Parathyroid adenoma (tissue), 2 donors: Measurements from ENCODE around the gene FGD2.
A peak's percentile ranks its signal among the peaks of the same experiment; 100 is the strongest.

Experiments
- H2AFZ ChIP-seq: fragments of 300-600 bp; sonication (generic); one replicate; pipeline ENCODE4 v1.7.0; 2017; ENCODE audit warnings: antibody characterized with exemption, mild to moderate bottlenecking
- H3K27ac ChIP-seq: fragments of 300-600 bp; sonication (generic); one replicate; pipeline ENCODE4 v1.7.0; 2017
- H3K27me3 ChIP-seq: fragments of 300-600 bp; sonication (generic); one replicate; pipeline ENCODE4 v1.7.0; 2017; ENCODE audit warnings: low read length; ENCODE audit not compliant: control insufficient read depth, insufficient read depth
- H3K36me3 ChIP-seq: fragments of 300-600 bp; sonication (generic); one replicate; pipeline ENCODE4 v1.7.0; 2017; ENCODE audit warnings: low read length; ENCODE audit not compliant: control insufficient read depth, insufficient read depth
- H3K4me1 ChIP-seq: fragments of 300-600 bp; sonication (generic); one replicate; pipeline ENCODE4 v1.7.0; 2017; ENCODE audit warnings: control low read depth
- H3K4me2 ChIP-seq: fragments of 300-600 bp; sonication (generic); one replicate; pipeline ENCODE4 v1.7.0; 2017; ENCODE audit warnings: low read length
- H3K4me3 ChIP-seq: fragments of 300-600 bp; sonication (generic); one replicate; pipeline ENCODE4 v1.7.0; 2017; ENCODE audit warnings: low read depth, low read length
- H3K79me2 ChIP-seq: fragments of 300-600 bp; sonication (generic); one replicate; pipeline ENCODE4 v1.7.0; 2017; ENCODE audit warnings: control low read depth
- H3K9ac ChIP-seq: fragments of 300-600 bp; sonication (generic); one replicate; pipeline ENCODE4 v1.7.0; 2017; ENCODE audit warnings: mild to moderate bottlenecking
- H3K9me3 ChIP-seq: fragments of 300-600 bp; sonication (generic); one replicate; pipeline ENCODE4 v1.7.0; 2017; ENCODE audit warnings: low read length; ENCODE audit not compliant: control insufficient read depth
- TF ChIP-seq, protein P1 (sequence below): fragments of 300-600 bp; sonication (generic); IDR thresholded peaks from one replicate; pipeline ENCODE4 v1.7.0; 2017; ENCODE audit warnings: antibody characterized with exemption, mild to moderate bottlenecking
- donor health status: primary hyperparathyroidism.

The FGD2 gene

DNA sequence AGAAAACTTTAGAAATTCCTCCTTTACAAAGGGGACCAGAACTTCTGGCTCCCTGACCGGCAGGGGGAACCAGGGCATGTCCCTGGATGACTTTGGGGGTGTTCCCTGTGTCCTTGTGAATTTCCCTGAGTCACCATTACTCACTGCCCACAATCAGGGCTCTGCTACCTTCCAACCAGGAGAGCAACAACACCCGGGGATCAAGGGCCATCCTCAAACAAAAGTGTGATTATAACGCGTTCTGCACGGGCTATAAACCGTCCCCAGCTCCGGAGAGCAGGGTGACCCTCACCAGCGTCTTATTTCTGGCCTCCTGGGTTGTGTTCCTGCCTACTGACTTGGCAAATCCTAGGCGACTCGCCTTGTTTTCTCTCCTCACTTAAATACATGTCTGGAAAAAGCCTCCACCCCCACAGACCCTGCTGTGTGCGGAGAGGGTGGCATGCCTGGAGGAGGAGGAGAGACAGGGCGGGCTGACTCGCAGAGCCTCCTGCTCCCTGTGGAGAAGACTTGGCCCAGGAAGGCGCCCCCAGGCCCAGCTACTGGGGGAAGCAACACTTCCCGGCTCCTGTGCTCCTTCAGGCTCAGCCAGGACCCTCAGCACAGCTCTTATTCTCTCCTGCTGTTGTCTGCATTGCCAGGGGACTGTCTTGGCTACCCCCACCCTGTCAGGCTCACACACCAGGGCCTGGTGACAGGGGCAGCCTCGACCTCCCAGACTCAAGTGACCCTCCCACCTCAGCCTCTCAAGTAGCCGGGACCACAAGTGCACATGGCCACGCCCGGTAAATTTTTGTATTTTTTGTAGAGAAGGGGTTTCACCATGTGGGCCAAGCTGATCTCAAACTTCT is 54.1 kb downstream of the FGD2 start:
- Histone ChIP-seq H3K79me2 (no peaks in the 10 kb centered on the region), H2AFZ (peak overlapping the region; percentile 71), H3K4me3 (no peak overlapping the region), H3K9ac (no peak overlapping the region), H3K27ac (peak overlapping the region; percentile 63), H3K4me1 (no peaks in the 10 kb centered on the region), H3K27me3 (no peaks in the 10 kb centered on the region), H3K9me3 (no peaks in the 10 kb centered on the region), H3K4me2 (peak overlapping the region; percentile 8), H3K36me3 (no peaks in the 10 kb centered on the region)
- TF ChIP-seq, protein P1, sequence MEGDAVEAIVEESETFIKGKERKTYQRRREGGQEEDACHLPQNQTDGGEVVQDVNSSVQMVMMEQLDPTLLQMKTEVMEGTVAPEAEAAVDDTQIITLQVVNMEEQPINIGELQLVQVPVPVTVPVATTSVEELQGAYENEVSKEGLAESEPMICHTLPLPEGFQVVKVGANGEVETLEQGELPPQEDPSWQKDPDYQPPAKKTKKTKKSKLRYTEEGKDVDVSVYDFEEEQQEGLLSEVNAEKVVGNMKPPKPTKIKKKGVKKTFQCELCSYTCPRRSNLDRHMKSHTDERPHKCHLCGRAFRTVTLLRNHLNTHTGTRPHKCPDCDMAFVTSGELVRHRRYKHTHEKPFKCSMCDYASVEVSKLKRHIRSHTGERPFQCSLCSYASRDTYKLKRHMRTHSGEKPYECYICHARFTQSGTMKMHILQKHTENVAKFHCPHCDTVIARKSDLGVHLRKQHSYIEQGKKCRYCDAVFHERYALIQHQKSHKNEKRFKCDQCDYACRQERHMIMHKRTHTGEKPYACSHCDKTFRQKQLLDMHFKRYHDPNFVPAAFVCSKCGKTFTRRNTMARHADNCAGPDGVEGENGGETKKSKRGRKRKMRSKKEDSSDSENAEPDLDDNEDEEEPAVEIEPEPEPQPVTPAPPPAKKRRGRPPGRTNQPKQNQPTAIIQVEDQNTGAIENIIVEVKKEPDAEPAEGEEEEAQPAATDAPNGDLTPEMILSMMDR = peak; percentile 49

- H3K79me2 ChIP-seq = no peaks in the 10 kb centered on the region
- no peak overlapping the region for H3K4me3 ChIP-seq
- no peak overlapping the region for H3K27ac ChIP-seq
- H3K4me2 ChIP-seq = no peak overlapping the region
- TF ChIP-seq, protein P1 = no peak
- H3K27me3 ChIP-seq = no peaks in the 10 kb centered on the region
- H3K9me3 ChIP-seq = no peaks in the 10 kb centered on the region
- H3K36me3 ChIP-seq = no peaks in the 10 kb centered on the region
- H2AFZ ChIP-seq = no peak overlapping the region
- no peaks in the 10 kb centered on the region for H3K4me1 ChIP-seq
- no peak overlapping the region for H3K9ac ChIP-seq
Observed at GRCh38 chr6:37060195-37060559, 54.7 kb downstream of the FGD2 start.

- Histone ChIP-seq H3K4me1 (no peaks in the 10 kb centered on the region), H3K27ac (no peak overlapping the region), H3K4me3 (no peak overlapping the region), H2AFZ (peak overlapping the region; percentile 27), H3K79me2 (no peaks in the 10 kb centered on the region), H3K4me2 (no peak overlapping the region), H3K9ac (no peak overlapping the region), H3K36me3 (no peaks in the 10 kb centered on the region), H3K27me3 (no peaks in the 10 kb centered on the region), H3K9me3 (no peaks in the 10 kb centered on the region)
- TF ChIP-seq, protein P1 = no peak
Observed at GRCh38 chr6:37061157-37061804, 55.8 kb downstream of the FGD2 start.

GRCh38 chr6:37062424-37062823 is 57.0 kb downstream of the FGD2 start:
- H2AFZ ChIP-seq = no peak overlapping the region
- TF ChIP-seq, protein P1 = no peak
- H3K36me3 ChIP-seq = no peaks in the 10 kb centered on the region
- no peak overlapping the region for H3K27ac ChIP-seq
- H3K9me3 ChIP-seq = no peaks in the 10 kb centered on the region
- no peak overlapping the region for H3K4me2 ChIP-seq
- H3K27me3 ChIP-seq = no peaks in the 10 kb centered on the region
- H3K79me2 ChIP-seq = no peaks in the 10 kb centered on the region
- H3K4me3 ChIP-seq = no peak overlapping the region
- H3K9ac ChIP-seq = no peak overlapping the region
- no peaks in the 10 kb centered on the region for H3K4me1 ChIP-seq
